ENCODE results near the gene LDLRAP1. TPM values are rescaled to one million over a fixed set of nuclear protein-coding genes. Genes with fewer than 3 reads are reported as not detected.

LDLRAP1 gene
- total and polyA plus RNA-seq, 2 donors (not counting 1 experiment from before 2014, with no cell fraction given) = 22.7 to 24.3 TPM

DNA sequence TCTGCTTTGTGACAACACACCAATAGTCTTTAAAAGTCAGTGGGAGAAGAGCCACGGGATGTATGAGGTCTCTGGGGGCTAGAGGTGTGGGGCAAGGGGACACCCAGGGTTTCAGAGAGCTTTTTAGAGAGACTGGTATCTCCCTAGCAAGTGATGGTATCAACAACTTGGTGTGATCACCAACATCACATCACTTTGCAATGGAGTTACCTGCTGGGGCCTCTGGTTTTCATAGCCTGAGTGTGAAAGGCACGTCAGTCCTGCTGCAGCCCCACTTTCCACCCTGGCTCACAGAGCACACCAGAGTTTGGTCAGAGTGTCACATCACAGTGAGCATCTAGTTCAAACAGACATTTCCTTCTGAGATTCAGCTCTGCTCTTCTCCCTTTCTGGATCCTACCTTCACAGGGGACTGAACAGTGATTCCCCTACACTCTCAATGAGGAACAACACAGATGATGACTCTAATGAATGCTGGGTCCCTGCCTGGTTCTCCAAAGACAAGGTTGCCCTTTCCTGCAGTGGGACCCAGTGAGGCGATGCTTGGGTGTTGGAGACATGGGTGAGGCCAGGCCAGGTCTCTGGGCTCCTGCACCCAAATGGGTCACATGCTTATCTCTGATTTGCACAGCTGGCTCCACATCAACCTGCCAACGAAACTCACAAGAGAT lies 71.2 kb downstream of the LDLRAP1 start:
- ChIA-PET CTCF (interaction anchor here (1.4 kb wide), 1 partner anchor 195 kb away, joined by 3 read pairs; no protein-coding TSS in a partner anchor), POLR2A (interaction anchor here (1.0 kb wide), 1 partner anchor 29 kb away, joined by 3 read pairs; no protein-coding TSS in a partner anchor)
- ATAC-seq (ENCODE audit: low read depth) (no peak), DNase-seq (peak; percentile 28)
- Mint-ChIP-seq H3K9me3 (ENCODE audit: insufficient read depth) (no peaks in the 10 kb centered on the region), H3K27me3 (peaks cover 38% of the 10 kb centered on the region), H3K4me1 (peaks cover 23% of the 10 kb centered on the region), H3K27ac (no peak overlapping the region), H3K4me3 (peak overlapping the region; percentile 59)
- no peaks in the 10 kb centered on the region for H3K9me3 ChIP-seq (ENCODE audit: control extremely low read depth in 1 of 3, control insufficient read depth in 2 of 3, insufficient read depth in 1 of 3, low read length in 2 of 3)
- no peak overlapping the region for H3K27ac ChIP-seq (ENCODE audit: low read length in 2 of 2)
- no peak overlapping the region for H2AFZ ChIP-seq (ENCODE audit: insufficient read depth, low read depth, low read length, poor library complexity, severe bottlenecking)
- no peak overlapping the region for H3K4me3 ChIP-seq (ENCODE audit: control extremely low read depth in 1 of 5, extremely low read depth in 1 of 5, insufficient read depth in 1 of 5, low read depth in 2 of 5, low read length in 4 of 5)
- no peaks in the 10 kb centered on the region for H3K79me2 ChIP-seq (ENCODE audit: control insufficient read depth, insufficient read depth, low read length)
- no peak overlapping the region for H3K9ac ChIP-seq (ENCODE audit: low read length)
- H3K4me2 ChIP-seq (replicated peaks; ENCODE audit: low read depth, low read length, poor library complexity, severe bottlenecking) = no peak overlapping the region
- H3K4me1 ChIP-seq (ENCODE audit: control insufficient read depth in 2 of 2, insufficient read depth in 2 of 2, low read length in 2 of 2) = peaks cover 8 to 22% of the 10 kb centered on the region in 2 donors
- no peaks in the 10 kb centered on the region for H4K20me1 ChIP-seq (ENCODE audit: control insufficient read depth, insufficient read depth, low read length, poor library complexity, severe bottlenecking)
- TF ChIP-seq EZH2 (IDR thresholded peaks at IDR 0.05; ENCODE audit: borderline replicate concordance, insufficient read depth, low read depth, low read length, poor library complexity, severe bottlenecking) (no peak), CTCF (IDR thresholded peaks at IDR 0.05) (no peak)
- no peaks in the 10 kb centered on the region for H3K36me3 ChIP-seq (replicated peaks in 1 of 2; ENCODE audit: control extremely low read depth in 1 of 2, control insufficient read depth in 1 of 2, extremely low read depth in 1 of 2, insufficient read depth in 2 of 2, low read length in 1 of 2)
- peaks cover 0 to 35% (median 20%) of the 10 kb centered on the region in 4 experiments for H3K27me3 ChIP-seq (replicated peaks in 1 of 4; ENCODE audit: control extremely low read depth in 1 of 4, control insufficient read depth in 3 of 4, insufficient read depth in 4 of 4, low read length in 3 of 4)
- intact Hi-C loops (cut with micrococcal nuclease) = loop anchor here (10.0 kb wide), 1 partner anchor 370 kb away; the partner anchor contains the start of gene RSRP1
- whole genome bisulfite sequencing (ENCODE audit: insufficient coverage) = 65% methylated on average over 3 of the region's 4 CpGs

- no peaks in the 10 kb centered on the region for H3K36me3 ChIP-seq (replicated peaks in 1 of 2; ENCODE audit: control extremely low read depth in 1 of 2, control insufficient read depth in 1 of 2, extremely low read depth in 1 of 2, insufficient read depth in 2 of 2, low read length in 1 of 2)
- H3K4me2 ChIP-seq (replicated peaks; ENCODE audit: low read depth, low read length, poor library complexity, severe bottlenecking) = no peak overlapping the region
- ChIA-PET POLR2A (no interaction called here), CTCF (interaction anchor here (0.6 kb wide), 1 partner anchor 67 kb away, joined by 8 read pairs; no protein-coding TSS in a partner anchor)
- WGBS (ENCODE audit: insufficient coverage) = 67% methylated on average over 4 of the region's 7 CpGs
- TF ChIP-seq EZH2 (IDR thresholded peaks at IDR 0.05; ENCODE audit: borderline replicate concordance, insufficient read depth, low read depth, low read length, poor library complexity, severe bottlenecking) (no peak), CTCF (IDR thresholded peaks at IDR 0.05) (no peak)
- ATAC-seq (ENCODE audit: low read depth) (no peak), DNase-seq (no peak)
- H3K9me3 ChIP-seq (ENCODE audit: control extremely low read depth in 1 of 3, control insufficient read depth in 2 of 3, insufficient read depth in 1 of 3, low read length in 2 of 3) = no peaks in the 10 kb centered on the region
- H3K9me3 Mint-ChIP-seq (ENCODE audit: insufficient read depth) = no peaks in the 10 kb centered on the region
- H3K27me3 ChIP-seq (replicated peaks in 1 of 4; ENCODE audit: control extremely low read depth in 1 of 4, control insufficient read depth in 3 of 4, insufficient read depth in 4 of 4, low read length in 3 of 4) = peaks cover 0 to 41% (median 23%) of the 10 kb centered on the region in 4 experiments
- H3K79me2 ChIP-seq (ENCODE audit: control insufficient read depth, insufficient read depth, low read length) = no peaks in the 10 kb centered on the region
- H3K9ac ChIP-seq (ENCODE audit: low read length) = no peak overlapping the region
- H2AFZ ChIP-seq (ENCODE audit: insufficient read depth, low read depth, low read length, poor library complexity, severe bottlenecking) = no peak overlapping the region
- peak overlapping the region; percentile 87 for H3K4me3 Mint-ChIP-seq
- peaks cover 23% of the 10 kb centered on the region for H3K4me1 Mint-ChIP-seq
- peaks cover 39% of the 10 kb centered on the region for H3K27me3 Mint-ChIP-seq
- H3K27ac ChIP-seq (ENCODE audit: low read length in 2 of 2) = no peak overlapping the region
- H3K4me3 ChIP-seq (ENCODE audit: control extremely low read depth in 1 of 5, extremely low read depth in 1 of 5, insufficient read depth in 1 of 5, low read depth in 2 of 5, low read length in 4 of 5) = no peak overlapping the region
- no peak overlapping the region for H3K27ac Mint-ChIP-seq
- H3K4me1 ChIP-seq (ENCODE audit: control insufficient read depth in 2 of 2, insufficient read depth in 2 of 2, low read length in 2 of 2) = peaks cover 8 to 22% of the 10 kb centered on the region in 2 donors
- no peaks in the 10 kb centered on the region for H4K20me1 ChIP-seq (ENCODE audit: control insufficient read depth, insufficient read depth, low read length, poor library complexity, severe bottlenecking)
- intact Hi-C loops (cut with micrococcal nuclease) = loop anchor here (10.0 kb wide), 1 partner anchor 370 kb away; the partner anchor contains the start of gene RSRP1
Measured at GRCh38 chr1:25615172-25615541, 71.8 kb downstream of the LDLRAP1 start.

Data from B cell (primary cell).